ENCODE measurements around the gene CFAP61. TPM values are rescaled to one million over a fixed set of nuclear protein-coding genes. Genes with fewer than 3 reads are reported as not detected.
A peak's percentile ranks its signal among the peaks of the same experiment; 100 is the strongest.

Gene CFAP61
- total and polyA plus RNA-seq, 9 of the 15 experiments (the other 6 are each of a cell fraction or from before 2014, with no cell fraction given), result 0.11 TPM; not detected in 8

DNA sequence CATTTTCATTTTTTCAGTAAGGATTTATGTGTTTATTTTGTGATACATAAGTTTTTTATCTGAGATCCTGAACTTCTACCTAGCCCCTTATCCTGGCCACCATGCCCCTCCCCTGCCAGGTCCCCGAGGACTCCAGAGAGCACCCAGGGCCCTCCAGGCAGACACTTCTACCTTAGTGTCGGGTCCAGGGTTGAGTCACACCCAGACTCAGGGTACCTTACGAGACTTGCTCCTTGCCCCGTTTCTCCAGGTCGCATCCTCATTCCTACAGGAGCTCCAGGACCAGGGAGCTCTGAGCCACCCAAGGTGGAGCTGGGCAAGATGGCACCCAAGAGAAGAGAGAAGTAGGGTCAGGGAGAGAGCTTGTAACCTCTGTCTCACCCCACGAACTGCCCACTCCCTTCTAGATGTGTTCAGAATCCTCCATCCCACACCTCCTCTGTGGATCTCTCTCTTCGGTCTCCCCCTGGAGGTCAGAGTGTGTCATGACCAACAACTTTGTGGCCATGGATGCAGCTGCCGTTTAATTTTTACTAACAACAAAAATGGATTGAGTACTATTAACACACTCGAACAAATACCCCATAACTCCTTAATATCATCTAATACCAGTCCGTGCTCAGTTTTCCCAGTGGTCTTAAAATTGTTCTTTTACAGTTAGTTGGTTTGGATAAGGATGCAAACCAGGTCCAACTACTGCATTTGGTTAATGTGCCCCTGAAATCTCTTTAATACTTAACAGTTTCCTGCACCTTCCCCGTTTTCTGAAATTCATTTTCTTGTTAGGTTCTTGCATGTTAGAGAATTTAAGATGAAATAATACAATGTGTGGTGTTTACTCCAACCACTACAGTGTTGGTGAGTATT is 185.0 kb downstream of the CFAP61 start:
- H3K4me2 ChIP-seq (ENCODE audit: insufficient read depth, low read length), result no peak overlapping the region
- peak; percentile 35 to 54 (median 53) for DNase-seq (ENCODE audit: extremely low read depth in 1 of 4, low spot score in 3 of 4)
- 3% methylated on average over 8 of the region's 11 CpGs for WGBS (ENCODE audit: insufficient coverage, low coverage, missing lambda C conversion rate)
- no peak overlapping the region for H2AFZ ChIP-seq (ENCODE audit: low read depth, low read length)
- POLR2A ChIA-PET, result no interaction called here
- H4K20me1 ChIP-seq (replicated peaks; ENCODE audit: control insufficient read depth, insufficient read depth, low read length), result no peaks in the 10 kb centered on the region
- no peaks in the 10 kb centered on the region for H3K79me2 ChIP-seq (ENCODE audit: control insufficient read depth, insufficient read depth, low read length)
- CTCF ChIA-PET (ENCODE audit: low intra/inter-chr PET ratio), result interaction anchor here (0.7 kb wide), 1 partner anchor 154 kb away, joined by 4 read pairs; no protein-coding TSS in a partner anchor
- BruUV-seq (replicated peaks), result no TSS peak
- H3K36me3 ChIP-seq (ENCODE audit: control insufficient read depth, insufficient read depth, low read length), result no peaks in the 10 kb centered on the region
- no peaks in the 10 kb centered on the region for H3K9me3 ChIP-seq (replicated peaks; ENCODE audit: control insufficient read depth, insufficient read depth, low read depth, low read length)
- ATAC-seq, result peak; percentile 78
- intact Hi-C loops (cut with micrococcal nuclease) (loop anchor here (1.0 kb wide), 1 partner anchor 153 kb away; no protein-coding TSS in a partner anchor), in situ Hi-C loops (cut with MboI) (no loop called here)
- peak; percentile 92 for FAIRE-seq
- H3K4me1 ChIP-seq (replicated peaks in 1 of 2; ENCODE audit: control insufficient read depth in 2 of 2, insufficient read depth in 2 of 2, low read length in 2 of 2), result peaks cover 0 to 5% of the 10 kb centered on the region in 2 experiments; a peak in 2 of 5 replicates
- H3K9ac ChIP-seq (ENCODE audit: insufficient read depth in 1 of 2, low read depth in 2 of 2, low read length in 2 of 2), result no peak overlapping the region
- H3K27ac ChIP-seq (ENCODE audit: extremely low read depth, low read depth, low read length), result no peak overlapping the region
- H3K27me3 ChIP-seq (ENCODE audit: control insufficient read depth in 2 of 2, insufficient read depth in 2 of 2, low read length in 2 of 2), result peaks cover 0 to 5% of the 10 kb centered on the region in 2 experiments; a peak in 3 of 5 replicates
- H3K4me3 ChIP-seq, result no peak overlapping the region
- no peaks in the 10 kb centered on the region for H3K9me1 ChIP-seq (ENCODE audit: control insufficient read depth, insufficient read depth, low read length)
- TF ChIP-seq SMC3 (conservative IDR thresholded peaks at IDR 0.05; ENCODE audit: insufficient read depth, low read depth, low read length) (peak; percentile 47; the same call in 1 of the 2 replicates), MTF1 (CRISPR knock-in tag; IDR thresholded peaks at IDR 0.05; ENCODE audit: borderline replicate concordance) (no peak), GATAD2A (IDR thresholded peaks at IDR 0.05) (no peak), ZNF121 (CRISPR knock-in tag; conservative IDR thresholded peaks at IDR 0.05) (no peak), TEAD2 (tag; IDR thresholded peaks at IDR 0.05) (no peak), STAT5B (CRISPR knock-in tag; IDR thresholded peaks at IDR 0.05) (no peak), FOSL1 (tag; conservative IDR thresholded peaks at IDR 0.05) (no peak)
- TF ChIP-seq, protein P1, sequence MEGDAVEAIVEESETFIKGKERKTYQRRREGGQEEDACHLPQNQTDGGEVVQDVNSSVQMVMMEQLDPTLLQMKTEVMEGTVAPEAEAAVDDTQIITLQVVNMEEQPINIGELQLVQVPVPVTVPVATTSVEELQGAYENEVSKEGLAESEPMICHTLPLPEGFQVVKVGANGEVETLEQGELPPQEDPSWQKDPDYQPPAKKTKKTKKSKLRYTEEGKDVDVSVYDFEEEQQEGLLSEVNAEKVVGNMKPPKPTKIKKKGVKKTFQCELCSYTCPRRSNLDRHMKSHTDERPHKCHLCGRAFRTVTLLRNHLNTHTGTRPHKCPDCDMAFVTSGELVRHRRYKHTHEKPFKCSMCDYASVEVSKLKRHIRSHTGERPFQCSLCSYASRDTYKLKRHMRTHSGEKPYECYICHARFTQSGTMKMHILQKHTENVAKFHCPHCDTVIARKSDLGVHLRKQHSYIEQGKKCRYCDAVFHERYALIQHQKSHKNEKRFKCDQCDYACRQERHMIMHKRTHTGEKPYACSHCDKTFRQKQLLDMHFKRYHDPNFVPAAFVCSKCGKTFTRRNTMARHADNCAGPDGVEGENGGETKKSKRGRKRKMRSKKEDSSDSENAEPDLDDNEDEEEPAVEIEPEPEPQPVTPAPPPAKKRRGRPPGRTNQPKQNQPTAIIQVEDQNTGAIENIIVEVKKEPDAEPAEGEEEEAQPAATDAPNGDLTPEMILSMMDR (IDR thresholded peaks at IDR 0.05 in 2 of 3, conservative IDR thresholded peaks at IDR 0.05 in 1 of 3; ENCODE audit: insufficient read depth in 2 of 3, low read depth in 1 of 3, low read length in 3 of 3), result peak; percentile 57 to 65 (median 60)
- TF ChIP-seq, protein P2, sequence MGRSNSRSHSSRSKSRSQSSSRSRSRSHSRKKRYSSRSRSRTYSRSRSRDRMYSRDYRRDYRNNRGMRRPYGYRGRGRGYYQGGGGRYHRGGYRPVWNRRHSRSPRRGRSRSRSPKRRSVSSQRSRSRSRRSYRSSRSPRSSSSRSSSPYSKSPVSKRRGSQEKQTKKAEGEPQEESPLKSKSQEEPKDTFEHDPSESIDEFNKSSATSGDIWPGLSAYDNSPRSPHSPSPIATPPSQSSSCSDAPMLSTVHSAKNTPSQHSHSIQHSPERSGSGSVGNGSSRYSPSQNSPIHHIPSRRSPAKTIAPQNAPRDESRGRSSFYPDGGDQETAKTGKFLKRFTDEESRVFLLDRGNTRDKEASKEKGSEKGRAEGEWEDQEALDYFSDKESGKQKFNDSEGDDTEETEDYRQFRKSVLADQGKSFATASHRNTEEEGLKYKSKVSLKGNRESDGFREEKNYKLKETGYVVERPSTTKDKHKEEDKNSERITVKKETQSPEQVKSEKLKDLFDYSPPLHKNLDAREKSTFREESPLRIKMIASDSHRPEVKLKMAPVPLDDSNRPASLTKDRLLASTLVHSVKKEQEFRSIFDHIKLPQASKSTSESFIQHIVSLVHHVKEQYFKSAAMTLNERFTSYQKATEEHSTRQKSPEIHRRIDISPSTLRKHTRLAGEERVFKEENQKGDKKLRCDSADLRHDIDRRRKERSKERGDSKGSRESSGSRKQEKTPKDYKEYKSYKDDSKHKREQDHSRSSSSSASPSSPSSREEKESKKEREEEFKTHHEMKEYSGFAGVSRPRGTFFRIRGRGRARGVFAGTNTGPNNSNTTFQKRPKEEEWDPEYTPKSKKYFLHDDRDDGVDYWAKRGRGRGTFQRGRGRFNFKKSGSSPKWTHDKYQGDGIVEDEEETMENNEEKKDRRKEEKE (IDR thresholded peaks at IDR 0.05; ENCODE audit: borderline replicate concordance in 1 of 2, control insufficient read depth in 1 of 2, low read depth in 2 of 2, low read length in 1 of 2), result no peak
- TF ChIP-seq, protein P3, sequence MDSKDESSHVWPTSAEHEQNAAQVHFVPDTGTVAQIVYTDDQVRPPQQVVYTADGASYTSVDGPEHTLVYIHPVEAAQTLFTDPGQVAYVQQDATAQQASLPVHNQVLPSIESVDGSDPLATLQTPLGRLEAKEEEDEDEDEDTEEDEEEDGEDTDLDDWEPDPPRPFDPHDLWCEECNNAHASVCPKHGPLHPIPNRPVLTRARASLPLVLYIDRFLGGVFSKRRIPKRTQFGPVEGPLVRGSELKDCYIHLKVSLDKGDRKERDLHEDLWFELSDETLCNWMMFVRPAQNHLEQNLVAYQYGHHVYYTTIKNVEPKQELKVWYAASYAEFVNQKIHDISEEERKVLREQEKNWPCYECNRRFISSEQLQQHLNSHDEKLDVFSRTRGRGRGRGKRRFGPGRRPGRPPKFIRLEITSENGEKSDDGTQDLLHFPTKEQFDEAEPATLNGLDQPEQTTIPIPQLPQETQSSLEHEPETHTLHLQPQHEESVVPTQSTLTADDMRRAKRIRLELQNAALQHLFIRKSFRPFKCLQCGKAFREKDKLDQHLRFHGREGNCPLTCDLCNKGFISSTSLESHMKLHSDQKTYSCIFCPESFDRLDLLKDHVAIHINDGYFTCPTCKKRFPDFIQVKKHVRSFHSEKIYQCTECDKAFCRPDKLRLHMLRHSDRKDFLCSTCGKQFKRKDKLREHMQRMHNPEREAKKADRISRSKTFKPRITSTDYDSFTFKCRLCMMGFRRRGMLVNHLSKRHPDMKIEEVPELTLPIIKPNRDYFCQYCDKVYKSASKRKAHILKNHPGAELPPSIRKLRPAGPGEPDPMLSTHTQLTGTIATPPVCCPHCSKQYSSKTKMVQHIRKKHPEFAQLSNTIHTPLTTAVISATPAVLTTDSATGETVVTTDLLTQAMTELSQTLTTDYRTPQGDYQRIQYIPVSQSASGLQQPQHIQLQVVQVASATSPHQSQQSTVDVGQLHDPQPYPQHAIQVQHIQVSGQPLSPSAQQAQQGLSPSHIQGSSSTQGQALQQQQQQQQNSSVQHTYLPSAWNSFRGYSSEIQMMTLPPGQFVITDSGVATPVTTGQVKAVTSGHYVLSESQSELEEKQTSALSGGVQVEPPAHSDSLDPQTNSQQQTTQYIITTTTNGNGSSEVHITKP (IDR thresholded peaks at IDR 0.05; ENCODE audit: partially characterized antibody), result no peak
